PC-3 (cell line): ENCODE measurements around the gene ALPK1.

ENCODE experiments used
- CTCF ChIP-seq: fragments of 300-600 bp; sonication (generic); conservative IDR thresholded peaks from 2 replicates; pipeline ENCODE4 v1.5.1; 2017; ENCODE audit warnings: antibody characterized with exemption, low read depth, mild to moderate bottlenecking, low read length
- EZH2phosphoT487 ChIP-seq: fragments of 300-600 bp; sonication (generic); IDR thresholded peaks from 2 replicates; pipeline ENCODE4 v1.6.1; 2018; ENCODE audit warnings: mild to moderate bottlenecking, antibody characterized with exemption, low read length, borderline replicate concordance

DNA sequence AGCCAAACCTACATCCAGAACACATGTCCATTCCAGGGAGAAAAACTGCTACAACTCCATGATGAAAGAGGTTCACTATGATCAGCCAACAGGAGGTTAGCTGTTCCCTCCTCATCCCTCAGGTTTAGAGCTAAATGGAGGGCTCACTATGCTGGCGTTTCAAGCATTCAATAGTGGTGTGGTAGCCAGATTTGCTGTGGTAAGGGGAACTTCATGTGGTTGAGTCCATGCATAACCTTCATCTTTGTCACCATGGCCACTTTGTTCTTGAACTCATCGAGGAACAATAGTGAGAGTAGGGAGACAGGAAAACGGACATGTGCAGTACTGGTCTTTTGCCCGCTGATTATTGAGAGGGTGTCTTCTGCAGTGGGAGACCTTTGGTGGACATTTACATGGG is 33.8 kb downstream of the ALPK1 start:
- TF ChIP-seq CTCF (no peak), EZH2phosphoT487 (no peak)
